SIG-M5 treated with dmso at 0.1 percent for 504 hours (cell line): ENCODE results near the gene SRSF1.
"Not testable (repeated sequence)": the region's sequence is repeated elsewhere in the genome, so short reads cannot be mapped to it uniquely, and the experiment has no call there.

Experiments
- DNase-seq: peaks from one replicate; lab custom pipeline; 2025; ENCODE audit not compliant: unreplicated experiment; lab: John Stamatoyannopoulos, UW

SRSF1 gene

DNA sequence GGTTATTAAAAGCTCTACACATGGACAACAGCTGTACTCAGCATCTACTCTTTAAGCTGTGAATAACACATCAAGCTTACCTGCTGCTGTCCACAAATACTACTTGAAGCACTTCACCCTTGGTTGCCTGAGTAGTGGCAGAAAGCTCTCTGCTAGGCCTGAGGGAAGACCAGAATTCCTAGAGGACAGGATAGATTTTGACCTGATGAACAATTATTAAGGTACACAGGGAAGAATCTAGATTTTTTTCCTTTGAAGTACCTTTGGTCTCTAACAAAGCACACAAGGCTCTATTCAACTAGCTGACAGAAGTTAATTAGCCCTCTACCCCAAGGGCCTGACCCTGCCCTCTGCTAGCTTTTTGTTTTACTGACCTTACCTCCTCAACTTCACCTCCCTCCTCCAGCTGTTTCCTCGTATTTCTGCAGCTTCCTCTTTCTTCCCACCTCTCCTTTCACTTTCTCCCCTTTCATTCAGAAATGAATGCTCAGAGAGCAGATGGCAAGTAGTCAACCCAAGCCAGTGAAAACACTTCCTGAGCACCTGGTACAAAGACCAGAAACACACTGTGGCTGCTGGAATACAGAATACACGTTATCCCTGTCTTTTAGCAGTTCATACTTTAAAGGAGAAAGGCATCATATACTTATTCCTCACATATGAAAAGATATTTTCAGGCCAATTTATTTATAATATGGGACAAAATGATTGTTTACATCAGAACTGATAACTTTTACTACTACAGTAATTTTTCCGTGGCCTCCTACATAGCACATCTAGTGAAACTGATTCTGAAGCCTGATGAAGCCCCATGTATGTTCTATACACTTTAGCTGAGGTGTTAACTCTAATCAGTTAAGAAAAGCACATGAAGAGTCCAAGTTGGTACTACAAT lies 13.3 kb downstream of the SRSF1 start:
- DNase-seq: peak; percentile 62

- DNase-seq: no peak
Measured at GRCh38 chr17:57991537-57991936, 15.5 kb downstream of the SRSF1 start.

DNA sequence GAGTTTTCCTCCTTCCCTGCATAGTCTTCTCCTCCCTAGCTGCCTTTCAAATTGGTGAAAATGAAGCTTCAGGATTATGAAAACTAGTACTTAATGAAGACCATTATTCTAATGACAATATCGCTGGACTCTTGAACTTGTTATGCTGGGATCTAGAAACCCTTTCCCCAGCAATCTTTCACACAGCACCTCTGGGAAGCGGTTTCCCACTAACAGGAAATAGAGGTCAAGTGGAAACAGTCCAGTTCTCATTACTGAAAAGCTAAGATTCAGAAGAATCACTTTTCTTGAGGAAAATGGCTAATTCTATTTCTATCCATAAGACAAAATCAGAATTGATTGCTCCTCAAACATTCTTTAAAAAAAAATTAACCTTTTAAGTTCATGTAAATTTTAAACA lies 17.0 kb downstream of the SRSF1 start:
- DNase-seq: no peak

GRCh38 chr17:57988301-57989250 lies 18.5 kb downstream of the SRSF1 start:
- DNase-seq: peak; percentile 78

DNA sequence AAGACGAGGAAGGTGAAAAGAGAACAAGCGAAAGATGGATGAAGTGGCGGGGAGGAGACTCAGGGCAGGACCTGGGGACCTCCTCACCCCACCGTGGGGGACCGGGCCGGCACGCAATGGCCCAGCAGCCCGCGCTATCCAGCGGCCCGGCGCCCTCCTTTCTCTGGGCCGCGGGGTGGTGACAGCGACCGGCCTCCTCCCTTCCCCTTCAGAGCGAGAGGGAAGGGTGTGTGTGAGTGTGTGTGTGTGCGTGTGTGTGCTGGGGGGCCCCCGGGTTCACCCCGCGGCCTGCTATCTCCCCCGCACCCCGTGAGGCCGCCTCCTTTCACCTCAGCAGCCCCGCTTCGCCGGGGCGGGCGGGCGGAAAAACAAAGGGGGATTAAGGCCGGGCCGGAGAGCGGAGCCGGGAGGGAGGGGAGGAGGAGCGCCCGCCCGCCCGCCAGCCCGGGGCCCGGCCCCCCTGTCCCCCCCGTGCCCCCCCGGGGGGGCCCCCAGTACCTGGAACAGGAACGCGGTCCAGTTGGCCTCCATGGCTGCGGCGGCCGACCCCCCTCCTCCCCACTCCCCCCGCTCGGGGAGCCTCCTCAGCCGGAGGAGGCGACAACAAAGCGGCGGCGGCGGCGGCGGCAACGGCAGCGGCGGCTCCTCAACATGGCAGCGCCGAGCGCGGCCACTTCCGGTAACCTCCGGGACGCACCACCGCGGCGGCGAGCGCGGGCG lies 19.3 kb downstream of the SRSF1 start, which contains the start of gene VEZF1:
Gene VEZF1 (minus strand): TSS at position 674 of the 720 bp plus-strand sequence. CDS start 143 bp downstream, at position 531.
- DNase-seq: peak; percentile 78

GRCh38 chr17:57986841-57987580 lies 20.0 kb downstream of the SRSF1 start:
- peak; percentile 45 for DNase-seq

DNA sequence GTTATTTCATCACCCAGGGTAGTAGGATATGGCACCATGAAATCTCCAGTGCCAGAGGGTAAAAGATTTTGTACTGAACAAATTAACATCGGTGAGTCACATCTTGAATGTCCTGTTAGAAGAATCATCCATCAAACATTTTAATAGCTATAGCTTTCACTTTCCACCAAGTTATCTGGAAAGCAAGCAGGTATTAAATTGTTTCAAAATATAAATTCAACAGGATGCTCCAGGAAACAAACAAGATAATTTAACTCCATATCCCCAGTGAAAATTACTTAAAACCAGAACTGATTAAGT lies 21.4 kb downstream of the SRSF1 start:
- DNase-seq: peak; percentile 54

GRCh38 chr17:57984936-57985674 lies 21.9 kb downstream of the SRSF1 start:
- no peak for DNase-seq

- DNase-seq: no peak
Measured at GRCh38 chr17:57984261-57984890, 22.7 kb downstream of the SRSF1 start.

DNA sequence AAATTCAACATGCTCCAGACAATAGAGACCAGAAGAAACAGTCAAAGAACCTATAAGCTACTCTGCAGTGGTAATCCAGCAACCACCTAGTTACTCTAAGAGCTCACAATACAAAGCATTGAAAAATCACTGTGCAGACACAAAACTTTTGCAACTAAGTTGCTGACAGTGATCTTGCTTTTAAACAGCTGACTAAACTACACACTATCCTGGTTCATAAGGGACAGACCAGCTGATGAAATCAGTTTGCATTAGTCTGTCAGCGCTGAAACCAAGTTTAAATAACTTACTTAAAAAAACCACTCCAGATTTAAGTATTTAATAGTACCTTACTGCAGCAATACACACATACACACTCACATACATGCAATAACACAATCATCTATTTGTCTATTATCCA lies 23.6 kb downstream of the SRSF1 start:
- no peak for DNase-seq

GRCh38 chr17:57982452-57983170 lies 24.4 kb downstream of the SRSF1 start:
- DNase-seq: no peak

GRCh38 chr17:57980522-57980921 lies 26.5 kb downstream of the SRSF1 start:
- DNase-seq: no peak

DNA sequence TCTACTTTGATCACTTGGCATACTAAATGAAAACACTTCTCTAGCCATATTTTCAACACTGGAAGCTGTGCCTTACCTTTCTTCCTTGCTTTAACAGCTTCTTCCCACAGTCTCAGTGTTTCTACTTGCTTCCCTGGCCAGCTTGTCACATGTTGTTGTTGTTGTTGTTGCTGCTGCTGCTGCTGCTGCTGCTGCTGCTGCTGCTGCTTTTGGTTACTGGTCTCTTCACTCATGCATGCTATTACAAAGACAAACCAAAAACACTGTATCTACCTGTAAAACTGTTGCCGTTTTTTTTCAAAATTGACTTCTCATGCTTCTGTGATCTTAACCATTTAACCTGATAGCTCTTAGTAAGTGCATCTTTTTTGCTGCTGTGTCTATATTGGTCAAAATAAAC lies 28.0 kb downstream of the SRSF1 start:
- DNase-seq: no peak

GRCh38 chr17:57976594-57976993 lies 30.5 kb downstream of the SRSF1 start:
- no peak for DNase-seq

DNA sequence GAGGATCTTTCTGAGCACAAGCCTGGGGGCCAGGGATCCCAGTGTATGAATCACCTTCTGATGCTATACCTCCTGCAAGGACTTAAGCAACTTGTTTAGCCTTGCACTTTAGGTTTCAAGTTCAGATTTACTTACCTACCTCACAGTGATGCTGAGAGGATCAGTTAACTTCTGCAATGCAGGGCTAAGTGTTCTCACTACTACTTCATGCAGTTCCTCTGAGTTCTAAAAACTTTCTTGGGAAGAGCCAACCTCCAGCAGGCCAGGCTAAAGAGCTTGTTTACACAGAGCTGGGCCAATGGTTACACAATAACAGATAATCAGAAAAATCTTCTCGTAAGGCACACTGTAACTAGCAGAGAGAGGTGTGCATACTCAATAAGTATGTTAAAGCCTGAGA lies 32.0 kb downstream of the SRSF1 start:
- no peak for DNase-seq

GRCh38 chr17:57974053-57974824 lies 32.8 kb downstream of the SRSF1 start:
- DNase-seq: not testable (repeated sequence)

- no peak for DNase-seq
Measured at GRCh38 chr17:57972151-57972550, 34.9 kb downstream of the SRSF1 start.

GRCh38 chr17:57971572-57971971 lies 35.5 kb downstream of the SRSF1 start:
- no peak for DNase-seq
